RPMI8226 (cell line): Measurements from ENCODE around the gene PLS1.
"Not testable (repeated sequence)": the region's sequence is repeated elsewhere in the genome, so short reads cannot be mapped to it uniquely, and the experiment has no call there.

Experiments used
- DNase-seq: peaks from one replicate; pipeline ENCODE4 v3.0.0-alpha.2; 2015

The PLS1 gene

DNA sequence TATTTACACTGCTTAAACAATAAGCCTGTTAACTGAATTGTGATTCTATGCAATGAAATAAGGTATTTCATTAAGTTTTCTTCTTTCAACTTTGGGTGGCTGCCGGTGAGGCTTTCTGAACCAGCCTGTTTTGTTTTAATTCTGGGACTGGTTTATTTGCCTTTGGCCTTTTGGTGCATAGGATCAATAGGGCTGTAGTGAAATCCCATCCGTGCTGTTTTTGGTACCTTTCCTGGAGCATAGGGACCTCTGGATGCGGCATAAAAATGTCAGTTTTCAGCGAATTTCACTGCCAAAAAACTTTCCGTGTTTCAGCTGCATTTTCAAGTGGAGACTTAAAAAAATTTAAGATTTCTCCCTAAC lies 514 bp downstream of the PLS1 start:
- DNase-seq = no peak

DNA sequence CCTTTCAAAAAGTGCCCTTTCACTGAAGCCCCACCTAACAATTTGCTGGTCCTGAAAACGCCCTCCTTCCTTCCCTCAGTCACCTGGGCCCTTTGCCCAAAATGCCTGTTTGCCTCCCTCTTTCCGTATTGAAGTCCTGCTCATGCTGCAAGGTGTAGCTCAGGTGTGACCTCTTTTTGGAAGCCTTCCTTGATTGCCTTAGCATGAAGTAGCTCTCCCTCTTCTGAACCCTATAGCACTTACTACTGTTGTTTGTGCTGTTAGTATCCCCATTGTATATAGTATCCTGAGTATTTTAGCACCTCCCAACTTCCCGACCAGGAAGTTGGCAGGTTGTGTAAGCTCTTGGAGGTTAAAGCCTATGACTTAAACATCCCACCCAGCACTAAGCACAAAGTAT lies 1.7 kb downstream of the PLS1 start:
- no peak for DNase-seq

DNA sequence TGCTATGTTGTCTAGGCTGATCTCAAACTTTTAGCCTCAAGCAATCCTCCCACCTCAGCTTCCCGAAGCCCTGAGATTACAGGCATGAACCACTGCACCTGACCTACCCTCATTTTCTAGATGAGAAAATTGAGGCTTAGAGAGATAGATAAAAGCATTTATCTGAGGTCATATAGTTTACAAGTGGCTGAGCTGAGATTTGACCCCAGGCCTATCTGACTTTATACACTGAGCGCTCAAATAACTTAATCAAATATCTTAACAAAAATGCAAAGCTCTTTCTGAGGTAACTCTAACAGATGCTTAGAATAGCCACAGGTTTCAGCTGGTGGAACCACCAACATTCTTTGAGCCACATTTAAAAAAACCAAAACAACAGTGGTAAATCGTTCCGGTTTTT lies 5.5 kb downstream of the PLS1 start:
- no peak for DNase-seq

DNA sequence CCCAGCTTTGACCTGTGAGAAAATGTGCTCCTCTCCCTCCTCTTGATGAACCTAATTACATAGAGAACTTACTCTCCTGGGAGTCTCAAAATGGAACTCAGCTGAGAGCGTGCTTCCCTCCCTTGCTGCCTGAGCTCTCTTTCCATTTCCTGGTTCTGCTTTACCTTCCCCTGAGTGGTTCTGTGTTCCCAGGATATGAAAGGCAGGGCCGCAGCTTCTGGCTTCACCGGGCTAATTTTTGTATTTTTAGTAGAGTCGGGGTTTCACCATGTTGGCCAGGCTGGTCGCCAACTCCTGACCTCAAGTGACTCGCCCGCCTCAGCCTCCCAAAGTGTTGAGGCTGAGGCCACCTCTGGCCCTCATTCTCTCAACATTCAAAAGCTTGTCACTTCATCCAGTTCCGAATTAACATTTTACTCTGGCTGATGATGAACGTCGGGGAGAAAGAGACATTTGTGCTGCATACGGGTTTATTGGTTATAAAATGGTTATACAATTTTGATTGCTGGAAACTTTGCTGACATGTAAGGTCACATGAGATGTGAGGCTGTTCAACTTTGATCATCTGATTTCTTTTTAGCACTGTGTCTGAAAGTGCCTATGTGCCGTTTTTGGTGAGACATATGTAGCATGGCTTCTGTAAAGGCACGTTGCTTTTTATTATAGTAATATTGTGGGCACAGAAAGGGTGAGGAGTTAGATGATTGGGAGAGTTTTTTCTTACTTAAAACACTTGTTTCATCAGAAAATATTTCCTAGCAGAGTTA lies 6.6 kb downstream of the PLS1 start:
- no peak for DNase-seq

DNA sequence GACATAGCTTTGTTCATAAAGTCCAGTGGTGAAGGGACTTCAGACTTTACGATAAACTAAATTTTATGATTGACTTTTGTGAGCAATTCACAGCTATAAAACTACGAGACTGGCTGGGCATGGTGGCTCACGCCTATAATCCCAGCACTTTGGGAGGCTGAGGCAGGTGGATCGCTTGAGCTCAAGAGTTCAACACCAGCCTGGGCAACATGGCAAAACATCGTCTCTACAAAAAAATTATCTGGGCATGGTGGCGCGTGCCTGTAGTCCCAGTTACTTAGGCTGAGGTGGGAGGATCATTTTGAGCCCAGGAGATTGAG lies 7.2 kb downstream of the PLS1 start:
- not testable (repeated sequence) for DNase-seq

DNA sequence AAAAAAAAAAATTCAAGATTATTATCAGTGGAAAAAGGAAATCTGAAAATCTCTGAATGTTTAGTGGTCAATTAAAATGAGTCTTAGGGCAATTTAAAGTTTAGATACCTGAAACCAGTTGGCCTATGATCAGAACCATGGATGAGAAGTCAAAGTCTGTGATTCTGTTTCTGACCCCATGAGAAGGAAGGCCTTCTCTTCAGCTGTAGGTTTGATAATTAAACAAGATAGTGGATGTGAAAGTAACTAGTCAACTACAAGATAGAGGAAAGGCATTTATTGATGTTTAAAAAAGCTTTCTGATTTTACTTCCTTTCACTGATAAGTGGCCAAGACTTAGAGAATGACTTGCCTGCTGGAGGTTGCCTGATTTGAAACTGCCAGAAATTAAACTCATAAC lies 8.7 kb downstream of the PLS1 start:
- DNase-seq = no peak

DNA sequence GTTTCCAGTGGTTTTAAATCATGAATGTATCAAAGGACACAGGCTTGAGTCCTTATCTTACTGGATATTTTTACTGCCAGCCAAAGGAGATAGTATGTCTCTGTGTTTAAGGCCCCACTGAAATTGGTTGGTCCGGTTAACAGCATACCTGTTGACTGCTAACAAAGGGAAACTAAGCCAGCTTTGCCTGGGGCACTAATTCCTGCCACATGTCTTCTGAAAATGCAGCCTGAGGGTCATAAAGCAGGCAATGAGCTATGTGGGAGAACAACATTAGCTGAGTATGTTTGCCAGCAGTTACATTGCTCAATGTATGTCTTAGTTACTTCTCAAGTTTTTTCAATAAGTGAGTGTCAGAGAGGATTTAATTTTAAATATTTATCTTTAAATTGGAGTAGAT lies 12.4 kb downstream of the PLS1 start:
- no peak for DNase-seq

DNA sequence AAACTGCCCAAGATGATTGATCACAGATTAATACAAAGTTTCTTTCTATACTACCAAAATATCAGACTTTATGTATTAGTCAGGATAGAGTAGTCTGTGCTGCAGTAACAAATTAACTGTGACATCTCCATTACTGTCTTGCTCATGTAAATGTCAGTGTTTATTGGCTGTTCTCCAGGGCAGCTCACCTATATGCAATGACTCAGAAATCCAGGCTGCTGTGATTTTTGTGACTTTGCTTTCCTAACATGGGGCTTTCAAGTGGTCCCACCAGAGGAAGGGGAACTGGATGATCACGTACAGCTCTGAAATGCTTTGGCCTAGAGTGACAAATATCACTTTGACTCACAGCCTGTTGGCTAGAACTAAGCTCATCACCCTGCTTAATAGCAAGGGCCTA lies 12.9 kb downstream of the PLS1 start:
- no peak for DNase-seq

DNA sequence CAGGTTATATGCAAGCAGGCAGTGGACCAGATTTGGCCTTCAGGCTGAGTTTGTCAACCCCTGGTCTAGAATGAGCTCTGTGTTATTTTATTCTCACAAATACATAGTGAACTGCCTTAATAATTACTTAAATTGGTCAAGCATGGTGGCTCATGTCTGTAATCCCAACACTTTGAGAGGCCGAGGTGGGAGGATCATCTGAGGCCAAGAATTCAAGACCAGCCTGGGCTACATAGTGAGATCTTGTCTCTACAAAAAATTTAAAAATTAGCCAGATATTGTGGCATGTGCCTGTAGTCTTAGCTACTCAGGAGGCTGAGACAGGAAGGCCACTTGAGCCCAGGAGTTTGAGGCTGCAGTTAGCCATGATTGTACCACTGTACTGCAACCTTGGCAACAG lies 15.0 kb downstream of the PLS1 start:
- DNase-seq = no peak

DNA sequence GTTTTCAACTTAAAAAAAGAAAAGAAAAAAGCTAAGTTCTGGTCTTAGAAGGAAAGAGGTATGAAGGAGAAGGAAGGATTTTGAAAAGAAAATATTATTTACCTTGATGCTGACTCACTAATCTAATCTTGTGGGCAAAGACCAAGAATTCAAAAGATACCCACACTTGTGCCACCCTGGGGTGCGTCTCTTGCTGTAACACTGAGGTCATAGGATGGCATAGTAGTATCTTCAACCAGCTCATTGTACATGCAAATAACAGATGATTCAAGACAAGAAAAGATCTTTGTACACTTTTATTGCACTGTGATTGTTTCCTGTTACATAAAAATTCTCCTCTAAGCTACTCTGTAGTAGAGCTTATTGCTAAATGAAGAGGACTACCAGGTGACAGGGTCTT lies 17.3 kb downstream of the PLS1 start:
- DNase-seq = no peak

DNA sequence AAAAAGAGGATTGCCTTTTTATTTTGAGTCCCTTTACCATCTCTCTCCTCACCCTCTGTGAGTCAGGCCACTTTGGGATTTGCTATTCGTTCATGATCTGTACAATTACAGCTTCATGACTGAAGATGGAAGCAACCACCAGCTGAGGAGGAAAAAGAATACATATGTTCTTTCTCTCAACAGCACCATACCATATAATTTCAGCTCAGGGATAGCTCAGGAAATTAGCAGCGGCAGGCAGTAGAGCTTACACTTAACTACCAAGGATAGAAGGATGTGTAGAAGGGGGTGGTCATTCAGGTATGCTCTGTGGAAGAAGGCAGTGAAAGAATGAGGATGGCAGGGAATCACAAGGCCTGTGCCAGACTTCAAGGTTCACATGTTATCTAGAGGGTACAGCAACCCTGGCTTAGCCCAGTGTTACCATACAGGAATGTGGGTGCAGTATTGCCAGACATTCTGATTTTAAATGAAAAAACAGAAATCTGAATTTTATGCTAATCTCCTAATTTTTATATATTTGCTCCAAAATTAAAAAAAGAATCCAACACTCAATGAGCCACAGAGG lies 17.9 kb downstream of the PLS1 start:
- DNase-seq = no peak

DNA sequence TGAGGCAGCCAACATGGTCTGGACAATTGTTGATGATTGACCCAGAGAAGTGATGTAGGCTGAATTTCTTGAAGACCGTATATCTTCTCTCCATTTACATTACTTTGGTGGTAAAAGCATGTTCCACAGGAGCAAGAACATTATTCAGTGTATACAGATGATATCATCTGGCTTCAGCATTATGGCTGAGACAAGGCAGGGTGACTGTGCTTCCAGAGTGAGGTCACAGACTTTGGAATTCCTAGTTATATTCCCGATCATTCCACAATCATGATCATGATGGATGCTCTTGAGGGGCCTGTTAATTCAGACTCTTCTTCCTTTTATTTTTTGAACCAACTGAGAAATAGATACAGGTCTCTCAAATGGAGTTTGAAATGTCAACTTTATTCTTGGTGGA lies 19.0 kb downstream of the PLS1 start:
- no peak for DNase-seq

DNA sequence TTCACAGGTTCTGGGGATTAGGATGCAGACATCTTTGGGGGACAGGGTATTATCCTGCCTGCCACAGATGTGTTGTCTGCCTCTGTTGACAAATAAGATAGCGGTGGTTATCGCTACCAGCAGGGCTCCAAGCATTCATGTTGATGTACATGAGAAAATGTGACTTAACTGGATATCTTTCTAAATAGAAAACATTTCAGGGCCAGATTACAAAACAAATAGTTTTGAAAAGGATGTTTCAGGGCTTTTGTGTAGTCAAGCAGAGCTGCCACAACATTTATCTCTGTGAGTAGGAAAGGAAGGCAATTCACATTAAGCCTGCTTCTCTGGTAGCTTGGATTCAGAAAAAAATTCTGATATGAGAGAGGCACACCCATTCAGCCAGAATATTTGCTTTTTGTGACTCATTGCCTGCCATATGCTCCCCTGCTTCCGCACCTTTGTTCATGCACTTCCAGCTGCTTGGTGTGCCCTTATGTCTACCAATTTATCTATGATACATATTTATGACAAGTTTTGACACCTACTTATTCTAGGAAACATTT lies 22.8 kb downstream of the PLS1 start:
- no peak for DNase-seq

DNA sequence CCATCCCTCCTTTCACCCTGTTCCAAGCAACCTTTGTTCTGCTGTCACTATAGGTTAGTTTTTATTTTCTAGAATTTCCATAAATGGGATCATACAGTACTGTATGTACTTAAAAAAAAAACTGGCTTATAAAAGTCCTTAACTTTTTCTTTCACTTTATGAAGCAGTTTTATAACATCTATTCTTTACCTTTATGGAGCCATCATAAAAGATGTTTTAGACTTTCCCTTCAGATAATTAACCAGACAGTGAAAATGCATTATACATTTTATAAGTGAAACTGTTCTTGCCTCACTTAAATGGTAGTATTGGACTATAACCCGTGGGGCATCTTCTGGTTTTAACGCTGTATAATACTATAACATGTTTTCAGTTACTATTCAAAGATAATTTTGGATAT lies 26.2 kb downstream of the PLS1 start:
- no peak for DNase-seq

DNA sequence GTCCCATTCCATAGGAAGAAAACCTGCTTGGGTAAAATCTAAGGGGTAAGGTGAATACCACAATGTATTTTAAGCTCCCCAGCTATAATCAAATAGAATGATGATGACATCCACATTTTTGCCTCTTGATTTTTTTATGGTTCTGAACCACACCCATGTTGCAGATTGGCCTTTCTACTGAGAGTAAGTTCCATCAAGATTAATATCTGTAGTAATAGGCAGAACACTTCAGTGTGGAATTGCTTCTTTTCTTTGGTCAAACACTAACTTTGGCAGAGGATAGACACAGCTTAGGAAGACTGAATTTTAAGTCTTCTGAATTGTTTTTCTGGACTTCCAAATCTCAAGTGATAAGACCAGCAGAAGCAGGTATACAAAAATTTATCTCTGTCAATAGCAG lies 27.0 kb downstream of the PLS1 start:
- DNase-seq = no peak

DNA sequence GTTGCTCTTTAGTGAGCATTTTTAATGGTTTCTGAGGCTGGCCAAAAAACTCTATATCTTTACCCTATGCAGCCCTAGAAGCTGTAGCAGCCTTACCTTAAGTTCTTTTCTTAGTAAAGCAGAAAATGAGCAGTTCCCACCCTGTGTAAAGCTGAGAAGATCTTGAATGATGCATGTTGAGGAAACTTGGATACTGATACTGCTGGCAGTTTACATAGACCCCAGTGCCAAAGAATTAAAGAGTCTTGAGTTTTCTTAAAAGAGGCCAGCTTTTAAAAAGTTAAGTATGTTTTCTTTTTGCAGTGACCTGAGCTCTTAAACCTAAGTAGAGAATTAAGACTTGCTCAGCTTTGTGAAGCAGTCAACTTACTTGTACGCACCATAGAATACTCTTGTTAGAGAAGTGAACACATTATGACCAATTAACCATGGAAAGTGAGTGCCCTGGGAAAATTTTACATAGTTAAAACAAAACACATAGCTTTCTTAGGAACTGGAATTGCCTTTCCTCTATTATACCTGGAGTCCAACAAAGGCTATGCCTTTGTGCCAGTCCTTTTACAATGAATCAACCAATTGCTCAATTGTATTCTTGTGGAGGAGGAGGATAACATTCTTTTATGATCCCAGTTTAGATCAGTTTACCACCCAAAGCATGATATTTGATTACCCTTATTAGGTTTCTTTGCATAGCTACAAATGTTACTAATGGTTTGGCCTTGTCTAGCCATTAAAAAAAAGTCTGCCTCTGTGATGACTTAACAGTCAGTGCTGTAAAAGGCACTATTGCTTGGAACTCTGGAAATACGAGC lies 28.4 kb downstream of the PLS1 start:
- no peak for DNase-seq

DNA sequence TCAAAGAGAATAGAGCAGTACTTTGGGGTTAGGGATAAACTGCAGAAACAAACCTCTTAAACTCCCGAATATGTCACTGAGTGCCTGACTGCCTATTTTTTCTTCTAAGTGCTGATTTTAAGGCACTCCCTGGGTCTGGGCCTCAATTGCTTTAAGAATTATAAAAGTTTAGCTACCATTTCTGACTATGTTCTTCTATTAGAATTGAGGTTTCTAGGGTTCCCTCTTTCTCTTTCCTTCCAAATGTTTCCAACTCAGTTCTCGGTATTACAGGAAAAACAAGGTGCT lies 28.9 kb downstream of the PLS1 start:
- DNase-seq = no peak

DNA sequence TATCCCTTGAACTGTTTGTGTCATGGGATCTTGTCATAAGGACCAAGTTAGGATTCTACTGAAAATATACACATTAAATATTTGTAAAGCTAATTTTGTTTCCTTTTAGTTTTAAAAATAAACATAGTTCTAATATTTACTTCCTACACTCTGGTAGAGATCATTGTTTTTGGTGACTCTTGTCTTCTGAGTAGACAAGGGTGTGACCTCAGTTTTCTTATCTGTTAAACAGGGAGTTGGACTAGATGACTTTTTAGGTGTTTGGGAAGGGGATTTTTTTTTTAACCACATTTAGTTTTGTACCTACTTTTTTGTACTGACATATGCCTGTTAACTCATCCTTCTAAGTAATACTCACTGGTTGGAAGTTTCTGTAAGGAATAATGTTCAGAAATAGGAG lies 30.8 kb downstream of the PLS1 start:
- no peak for DNase-seq

DNA sequence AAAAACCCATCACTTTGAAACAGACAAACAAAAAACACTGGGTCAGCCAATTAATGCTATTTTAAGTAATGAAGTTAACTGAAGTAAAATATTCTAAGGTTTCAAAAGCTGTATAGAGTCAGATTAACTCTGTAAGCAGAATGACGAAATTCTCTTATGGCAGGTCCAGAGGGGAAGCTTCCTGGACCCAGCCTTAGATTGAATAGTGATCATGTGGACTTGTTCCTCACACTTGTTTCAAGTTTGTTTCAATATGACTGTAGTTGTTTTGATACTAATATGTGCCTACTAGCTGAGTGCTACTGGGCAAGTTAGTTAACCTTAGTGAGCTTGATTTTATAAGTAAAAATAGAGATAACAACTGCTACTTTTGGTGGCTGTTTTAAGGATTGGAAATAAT lies 32.6 kb downstream of the PLS1 start:
- DNase-seq = no peak

DNA sequence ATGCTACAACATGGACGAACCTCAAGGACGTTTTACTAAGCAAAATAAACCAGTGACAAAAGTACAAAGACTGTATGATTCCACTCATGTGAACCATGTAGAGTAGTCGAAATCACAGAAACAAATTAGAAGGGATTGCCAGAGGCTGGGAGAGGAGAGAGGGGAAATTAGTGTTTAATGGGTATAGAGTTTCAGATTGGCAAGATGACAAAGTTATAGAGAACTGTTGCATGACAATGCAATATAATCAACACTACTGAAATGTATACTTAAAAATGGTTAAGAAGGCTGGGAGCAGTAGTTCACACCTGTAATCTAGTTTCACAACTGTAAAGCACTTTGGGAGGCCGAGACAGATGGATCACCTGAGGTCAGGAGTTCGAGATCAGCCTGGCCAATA lies 36.9 kb downstream of the PLS1 start:
- DNase-seq = no peak

DNA sequence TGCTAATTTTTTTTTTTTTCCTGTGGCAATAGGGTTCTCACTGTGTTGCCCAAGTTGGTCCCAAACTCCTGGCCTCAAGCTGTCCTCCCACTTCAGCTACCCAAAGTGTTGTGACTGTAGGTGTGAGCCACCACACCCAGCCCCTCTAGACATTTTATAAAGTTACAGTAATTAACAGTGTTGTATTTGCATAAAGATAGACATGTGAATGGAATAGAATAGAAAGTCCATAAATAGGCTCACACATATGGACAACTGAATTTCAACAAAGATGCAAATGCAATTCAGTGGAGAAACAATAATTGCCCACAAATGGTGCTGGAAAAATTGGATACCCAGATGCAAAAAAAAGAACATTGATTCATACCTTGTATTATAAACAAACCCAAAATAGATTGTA lies 39.9 kb downstream of the PLS1 start:
- no peak for DNase-seq

DNA sequence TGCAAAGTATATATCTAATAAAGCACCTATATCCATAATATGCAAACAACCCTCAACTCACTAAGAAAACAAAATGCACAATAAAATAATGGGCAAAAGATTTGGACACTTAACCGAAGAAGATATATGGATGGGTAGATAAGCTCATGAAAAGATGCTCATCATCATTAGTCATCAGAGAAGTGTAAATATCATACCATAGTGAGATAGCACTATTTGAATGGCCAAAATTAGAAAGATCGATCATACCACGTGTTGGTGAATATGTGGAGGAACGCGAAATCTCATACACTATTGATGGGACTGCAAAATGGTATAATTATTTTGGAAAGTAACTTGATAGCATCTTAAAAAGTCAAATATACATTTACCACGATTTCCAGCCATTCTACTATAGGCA lies 40.5 kb downstream of the PLS1 start:
- no peak for DNase-seq

DNA sequence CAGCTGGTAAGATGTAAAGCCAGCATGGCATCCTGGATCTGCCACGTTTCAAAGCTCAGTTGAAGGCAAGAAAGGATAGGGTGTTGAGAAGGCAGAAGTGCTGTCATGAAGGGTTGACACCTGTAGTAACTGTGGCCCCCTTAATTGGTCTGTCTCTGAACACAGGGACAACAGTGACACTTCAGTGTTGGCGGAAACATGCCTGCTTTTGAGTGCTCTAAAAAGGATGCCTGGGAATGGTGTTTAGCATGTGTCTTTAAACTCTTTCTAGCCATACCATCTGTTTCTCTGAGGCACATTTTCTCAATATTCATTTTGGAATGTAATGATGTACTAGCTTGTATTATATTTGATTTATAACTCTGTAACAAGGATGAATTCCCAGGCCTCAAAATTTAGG lies 42.1 kb downstream of the PLS1 start:
- DNase-seq = no peak

DNA sequence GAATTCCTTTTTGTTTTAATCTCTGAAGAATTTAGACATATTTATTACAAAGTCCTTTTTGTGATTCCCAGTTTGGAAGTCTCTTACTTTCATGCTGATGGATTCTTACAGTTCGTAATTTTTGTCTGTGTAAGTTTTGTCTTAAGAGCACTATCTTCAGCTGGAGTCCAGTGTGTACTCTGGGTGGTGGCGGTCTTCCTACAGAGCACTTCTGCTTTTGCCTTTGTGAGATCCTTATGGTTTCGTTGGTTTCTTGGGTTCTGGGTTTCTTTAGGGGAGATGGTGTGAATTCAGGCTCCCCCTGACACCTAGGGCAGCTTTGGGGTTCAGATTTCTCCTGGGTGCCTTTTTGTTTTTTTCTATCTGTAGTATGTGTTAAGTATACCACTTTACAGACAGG lies 45.3 kb downstream of the PLS1 start:
- no peak for DNase-seq

DNA sequence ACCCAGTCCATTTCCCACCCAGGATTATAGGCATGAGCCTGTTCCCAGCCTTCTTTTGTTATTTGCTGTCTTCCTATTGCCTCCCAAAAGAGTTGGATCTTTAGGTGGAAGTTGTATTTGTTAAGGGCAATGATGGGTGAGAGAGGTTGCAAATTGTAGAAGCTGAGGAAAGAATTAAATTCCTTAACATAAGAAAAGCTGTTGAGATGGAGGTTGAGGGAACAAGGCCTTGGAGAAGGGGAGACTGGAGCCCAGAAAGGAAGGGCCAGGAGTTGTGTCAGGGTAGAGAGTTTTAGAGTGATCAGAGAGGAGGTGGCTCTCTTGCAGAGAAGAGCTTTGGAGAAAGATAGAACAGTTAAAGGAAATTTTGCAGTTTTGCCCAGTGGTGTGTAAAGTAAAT lies 46.8 kb downstream of the PLS1 start:
- DNase-seq = no peak
